ENCODE data around the gene RNF144B. TPM values are rescaled to one million over a fixed set of nuclear protein-coding genes. Genes with fewer than 3 reads are reported as not detected.

RNF144B gene
- total RNA-seq, 1 experiment from 2014 or later, result 1.3 TPM

DNA sequence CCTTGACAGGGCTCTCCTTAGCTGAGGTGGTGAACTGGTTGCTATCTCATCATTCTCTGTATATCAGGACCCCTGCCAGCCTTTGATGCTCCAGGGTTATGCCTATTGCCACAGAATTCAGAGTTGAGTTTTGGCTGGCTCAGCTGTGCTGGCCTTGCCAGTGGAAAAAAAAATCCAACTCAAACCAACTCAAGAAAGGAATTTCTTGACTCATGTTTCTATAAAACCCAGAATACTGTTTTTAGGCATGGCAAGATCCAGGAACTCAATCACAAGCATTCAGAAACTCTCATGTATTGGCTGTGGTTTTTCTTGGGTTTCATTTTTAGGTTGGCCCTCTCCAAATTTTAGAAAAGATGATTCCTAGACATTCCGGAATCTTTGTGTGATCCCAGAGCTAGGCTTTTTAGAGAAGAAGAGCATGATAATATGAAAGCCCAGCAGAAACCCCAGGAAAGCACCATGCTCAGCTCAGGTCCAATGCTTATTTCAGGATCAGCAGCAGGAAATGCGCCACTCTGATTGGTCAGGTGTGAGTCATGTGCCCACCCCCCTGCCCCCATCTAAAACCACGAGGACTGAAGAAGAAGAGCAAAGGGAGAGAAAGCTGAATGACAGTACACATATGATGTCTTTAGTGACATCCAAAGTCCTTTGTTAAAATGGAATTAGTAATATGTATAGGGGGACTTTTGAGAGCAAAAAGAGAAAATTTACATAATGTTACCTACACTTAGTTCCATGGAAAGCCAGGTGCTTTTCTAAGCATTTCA is 122.9 kb downstream of the RNF144B start:
- DNase-seq (ENCODE audit: low read depth), result peak; percentile 24

DNA sequence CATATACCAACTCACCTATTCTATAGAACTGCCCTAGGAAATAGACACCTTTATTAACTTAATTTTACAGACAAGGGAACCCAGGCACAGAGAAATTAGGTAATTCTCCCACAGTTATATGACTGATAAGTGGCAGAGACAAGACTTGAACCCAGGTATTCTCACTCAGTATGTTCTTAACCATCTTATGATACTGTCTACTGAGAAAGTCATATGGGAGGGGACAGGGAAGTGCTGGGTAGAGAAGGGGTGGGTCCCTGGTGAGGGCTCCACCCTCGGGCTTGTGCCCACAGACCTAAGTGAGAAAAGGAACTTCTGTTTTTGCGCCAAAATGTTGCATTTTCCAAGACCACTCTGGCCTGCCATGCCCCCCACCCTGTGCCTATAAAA is 123.5 kb downstream of the RNF144B start:
- DNase-seq (ENCODE audit: low read depth), result no peak

DNA sequence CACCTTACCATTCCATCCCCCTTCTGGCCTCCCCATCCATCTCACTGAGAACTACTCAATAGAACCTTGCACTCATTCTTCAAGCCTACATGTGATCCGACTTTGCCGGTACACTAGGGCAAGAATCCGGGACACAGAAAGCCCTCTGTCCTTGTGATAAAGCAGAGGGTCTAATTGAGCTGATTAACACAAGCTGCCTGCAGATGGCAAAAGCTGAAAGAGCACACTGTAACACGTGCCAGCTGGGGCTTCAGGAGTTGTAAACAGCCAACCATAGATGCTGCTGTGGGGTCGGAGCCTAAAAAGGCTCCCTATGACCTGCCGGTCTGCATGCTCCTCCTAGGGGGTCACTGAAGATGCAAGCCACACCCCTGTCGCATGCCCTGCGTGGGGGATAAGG is 124.1 kb downstream of the RNF144B start:
- no peak for DNase-seq (ENCODE audit: low read depth)

DNA sequence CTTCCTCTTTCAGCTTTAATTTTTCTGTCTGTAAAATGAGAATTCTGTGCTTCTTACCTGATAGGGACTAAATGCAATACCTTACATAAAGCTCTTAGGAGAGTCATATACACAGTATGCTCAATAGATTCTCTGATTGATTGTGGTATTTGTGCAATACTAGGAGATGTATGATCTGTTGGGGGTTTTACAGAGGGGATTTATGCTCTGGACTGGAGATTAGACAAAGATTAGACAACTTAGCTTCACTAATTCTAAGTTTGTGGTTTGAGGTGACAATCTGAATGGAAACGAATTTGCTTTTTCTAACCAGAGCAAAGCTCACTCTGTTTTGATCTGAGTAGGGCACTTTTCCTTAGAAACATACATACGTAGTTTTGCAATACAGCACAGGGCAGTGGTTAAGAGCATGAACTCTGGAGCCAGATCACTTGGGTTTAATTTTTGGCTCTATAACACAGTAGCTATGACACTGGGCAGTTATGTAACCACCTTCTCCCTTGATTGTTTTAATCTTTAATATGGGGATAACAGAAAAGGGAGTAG is 126.2 kb downstream of the RNF144B start:
- no peak for DNase-seq (ENCODE audit: low read depth)

GRCh38 chr6:18514180-18514579 is 127.0 kb downstream of the RNF144B start:
- no peak for DNase-seq (ENCODE audit: low read depth)

DNA sequence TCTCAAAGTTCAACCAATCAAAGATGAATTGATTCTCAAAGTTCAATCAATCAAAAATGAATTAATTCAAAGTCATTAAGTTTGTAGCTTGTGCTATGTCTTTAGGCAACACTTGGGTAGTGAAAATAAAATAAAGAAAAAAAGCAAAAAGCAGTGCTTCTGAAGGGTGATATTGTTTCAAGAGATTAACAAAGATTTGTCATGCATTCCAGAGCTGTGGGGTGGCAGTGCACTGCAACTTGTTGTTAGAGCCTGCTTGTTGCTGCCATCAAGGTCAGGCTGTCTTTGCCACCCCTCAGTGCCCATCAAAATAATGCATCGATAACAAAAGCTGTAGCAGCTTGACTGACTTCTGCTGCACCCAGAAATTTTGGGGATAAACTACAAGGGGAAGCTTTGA is 128.6 kb downstream of the RNF144B start:
- peak; percentile 52 for DNase-seq (ENCODE audit: low read depth)

Other genes starting within 250 kb of the RNF144B start
- gene TPMT, start 232.3 kb upstream of the RNF144B start, total RNA-seq (2014; rRNA removed; shearing (Covaris generic)), result 7.5 and 9.6 TPM in 2 replicates
- 13.1 and 25.3 TPM in 2 replicates for gene KDM1B, start 231.9 kb upstream of the RNF144B start, total RNA-seq (2014; rRNA removed; shearing (Covaris generic))
- 191 and 195 TPM in 2 replicates for gene DEK, start 122.8 kb upstream of the RNF144B start, total RNA-seq (2014; rRNA removed; shearing (Covaris generic))